WI38 (cell line): Measurements from ENCODE around the gene ACD.

ENCODE experiments used
- H3K4me3 ChIP-seq: 2 replicates; pipeline ENCODE4 v1.5.1; 2011; ENCODE audit warnings: low read depth, mild to moderate bottlenecking, control low read depth, low read length
- TF ChIP-seq, protein P1 (sequence below): IDR thresholded peaks from 2 replicates; pipeline ENCODE4 v1.5.1; 2012; ENCODE audit warnings: low read depth, mild to moderate bottlenecking, control low read depth, low read length

ACD gene

DNA sequence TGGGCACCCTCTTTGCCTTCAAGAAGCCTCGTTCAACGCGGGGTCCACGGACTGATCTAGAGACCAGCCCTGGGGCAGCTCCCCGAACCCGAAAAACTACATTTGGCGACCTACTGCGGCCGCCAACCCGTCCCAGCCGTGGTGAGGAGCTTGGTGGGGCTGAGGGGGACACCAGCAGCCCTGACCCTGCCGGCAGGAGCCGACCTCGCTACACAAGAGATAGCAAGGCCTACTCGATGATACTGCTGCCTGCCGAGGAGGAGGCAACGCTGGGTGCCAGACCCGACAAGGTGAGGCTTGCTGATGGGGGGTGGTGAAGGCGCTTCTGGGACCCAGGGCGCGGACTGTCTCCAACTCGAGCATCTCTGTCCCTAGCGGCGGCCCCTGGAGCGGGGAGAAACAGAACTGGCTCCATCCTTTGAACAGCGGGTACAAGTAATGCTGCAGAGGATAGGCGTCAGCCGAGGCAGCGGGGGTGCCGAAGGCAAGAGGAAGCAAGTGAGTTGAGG is 5.6 kb downstream of the ACD start:
- no peak overlapping the region for H3K4me3 ChIP-seq
- TF ChIP-seq, protein P1, sequence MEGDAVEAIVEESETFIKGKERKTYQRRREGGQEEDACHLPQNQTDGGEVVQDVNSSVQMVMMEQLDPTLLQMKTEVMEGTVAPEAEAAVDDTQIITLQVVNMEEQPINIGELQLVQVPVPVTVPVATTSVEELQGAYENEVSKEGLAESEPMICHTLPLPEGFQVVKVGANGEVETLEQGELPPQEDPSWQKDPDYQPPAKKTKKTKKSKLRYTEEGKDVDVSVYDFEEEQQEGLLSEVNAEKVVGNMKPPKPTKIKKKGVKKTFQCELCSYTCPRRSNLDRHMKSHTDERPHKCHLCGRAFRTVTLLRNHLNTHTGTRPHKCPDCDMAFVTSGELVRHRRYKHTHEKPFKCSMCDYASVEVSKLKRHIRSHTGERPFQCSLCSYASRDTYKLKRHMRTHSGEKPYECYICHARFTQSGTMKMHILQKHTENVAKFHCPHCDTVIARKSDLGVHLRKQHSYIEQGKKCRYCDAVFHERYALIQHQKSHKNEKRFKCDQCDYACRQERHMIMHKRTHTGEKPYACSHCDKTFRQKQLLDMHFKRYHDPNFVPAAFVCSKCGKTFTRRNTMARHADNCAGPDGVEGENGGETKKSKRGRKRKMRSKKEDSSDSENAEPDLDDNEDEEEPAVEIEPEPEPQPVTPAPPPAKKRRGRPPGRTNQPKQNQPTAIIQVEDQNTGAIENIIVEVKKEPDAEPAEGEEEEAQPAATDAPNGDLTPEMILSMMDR = no peak

- peak overlapping the region; percentile 58 for H3K4me3 ChIP-seq
- TF ChIP-seq, protein P1 = no peak
Observed at GRCh38 chr16:67653789-67654402, 6.2 kb downstream of the ACD start.

GRCh38 chr16:67653128-67653788 is 6.8 kb downstream of the ACD start:
- TF ChIP-seq, protein P1 = 0 out of 2 replicates have a peak, but pooled peaks have one; percentile 14
- H3K4me3 ChIP-seq = peak overlapping the region; percentile 58

- H3K4me3 ChIP-seq = peak overlapping the region; percentile 58
- TF ChIP-seq, protein P1 = no peak
Observed at GRCh38 chr16:67652578-67653127, 7.4 kb downstream of the ACD start.

- TF ChIP-seq, protein P1 = no peak
- H3K4me3 ChIP-seq = no peak overlapping the region
Observed at GRCh38 chr16:67651847-67652246, 8.2 kb downstream of the ACD start.

DNA sequence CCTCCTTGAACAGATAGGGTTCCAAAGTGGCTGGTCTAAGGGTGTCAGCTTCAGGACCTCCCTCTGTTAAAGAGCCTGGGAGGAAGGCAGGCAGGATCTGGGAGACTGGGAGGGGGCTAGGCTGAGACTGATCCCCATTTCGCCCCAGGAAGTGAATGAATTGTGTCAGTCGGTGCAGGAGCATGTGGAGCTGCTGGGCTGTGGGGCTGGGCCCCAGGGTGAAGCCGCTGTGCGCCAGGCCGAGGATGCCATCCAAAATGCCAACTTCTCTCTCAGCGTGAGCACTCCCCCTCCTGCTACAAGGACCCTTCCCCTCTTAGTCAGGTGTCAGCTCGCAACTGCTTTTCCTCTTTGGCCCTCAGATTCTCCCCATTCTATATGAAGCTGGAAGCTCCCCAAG is 9.0 kb downstream of the ACD start:
- TF ChIP-seq, protein P1 = no peak
- H3K4me3 ChIP-seq = no peak overlapping the region

DNA sequence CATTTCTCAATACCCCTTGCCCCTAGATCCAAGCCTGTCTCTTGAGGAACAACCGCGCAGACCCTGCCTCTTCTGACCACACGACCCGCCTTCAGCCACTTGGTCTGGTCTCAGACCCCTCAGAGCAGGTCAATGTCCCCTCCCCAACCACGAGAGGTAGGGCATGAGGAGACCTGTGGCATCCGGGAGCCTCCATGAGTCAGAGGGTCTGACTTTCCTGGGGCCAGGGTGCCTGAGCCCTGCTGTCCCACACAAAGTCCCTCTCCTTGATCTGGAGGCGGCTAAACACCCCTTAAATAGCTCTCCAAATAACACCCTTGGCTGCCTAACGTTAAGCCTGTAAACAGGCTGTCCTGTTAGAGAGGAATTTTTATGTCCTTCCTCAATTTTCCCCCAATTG is 10.0 kb downstream of the ACD start:
- TF ChIP-seq, protein P1 = no peak
- H3K4me3 ChIP-seq = no peak overlapping the region
